Inflammatory macrophage treated with lipopolysaccharide for 4 hours (primary cell): Measurements from ENCODE around the gene CAMKV.
"Not testable (repeated sequence)": the region's sequence is repeated elsewhere in the genome, so short reads cannot be mapped to it uniquely, and the experiment has no call there.

Source experiments
- DNase-seq: peaks from one replicate; pipeline ENCODE4 v3.0.0-alpha.2; 2020

The CAMKV gene

DNA sequence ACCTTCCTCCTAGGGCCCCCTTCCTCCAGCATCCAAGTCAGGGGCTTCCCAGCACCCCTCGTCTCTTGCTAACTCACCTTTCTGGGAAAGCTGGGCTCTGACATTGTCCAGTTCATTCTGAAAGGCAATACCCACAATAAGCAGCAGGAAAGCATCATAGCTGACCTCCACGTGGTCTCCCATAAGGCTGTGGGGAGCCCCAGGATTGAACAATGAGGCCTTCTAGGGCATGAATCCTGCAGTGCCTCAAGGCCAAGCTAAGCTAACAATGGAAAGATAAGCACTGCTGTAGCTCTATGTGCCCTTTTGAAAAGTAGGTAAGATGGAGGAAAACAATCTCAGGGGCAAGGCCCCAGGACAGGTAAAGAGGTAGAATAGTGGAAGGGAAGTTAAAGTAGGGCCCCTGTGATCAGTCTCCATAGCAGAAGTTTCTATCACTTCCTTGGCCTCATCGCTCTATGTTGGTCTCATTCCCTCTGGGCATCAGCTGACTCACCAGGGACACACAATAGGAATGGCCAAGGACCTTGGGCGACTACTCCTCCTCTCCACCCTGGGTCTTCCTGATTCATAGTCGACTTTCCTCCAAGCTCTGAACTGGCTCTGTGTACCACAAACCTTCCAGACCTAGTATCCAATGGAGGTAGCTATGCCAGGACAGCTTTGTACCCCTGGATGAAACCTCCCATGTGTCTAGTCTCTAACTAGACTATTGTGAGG is 25.1 kb downstream of the CAMKV start:
- DNase-seq: no peak

GRCh38 chr3:49842843-49843517 is 26.7 kb downstream of the CAMKV start:
- DNase-seq: no peak

DNA sequence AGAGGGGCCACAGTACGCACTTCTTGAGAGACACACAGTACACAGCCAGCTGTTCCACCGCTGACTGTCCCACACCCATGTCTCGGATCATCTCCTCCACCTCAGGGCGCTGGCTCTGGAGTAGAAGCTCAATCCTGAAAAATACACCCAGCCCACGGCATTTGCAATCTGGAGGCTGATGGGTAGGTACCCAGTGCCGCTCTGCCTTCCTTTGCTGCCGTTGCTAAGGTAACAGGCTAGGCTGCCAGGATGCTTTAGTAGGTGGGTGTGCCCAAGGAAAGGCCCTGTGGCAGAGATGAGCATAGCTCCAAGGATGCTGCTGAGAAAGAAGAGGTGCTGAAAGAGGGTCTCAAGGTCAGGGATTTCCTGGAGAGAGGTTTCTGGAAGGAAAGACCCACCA is 27.9 kb downstream of the CAMKV start:
- DNase-seq: no peak

GRCh38 chr3:49841126-49841696 is 28.5 kb downstream of the CAMKV start:
- DNase-seq: no peak

DNA sequence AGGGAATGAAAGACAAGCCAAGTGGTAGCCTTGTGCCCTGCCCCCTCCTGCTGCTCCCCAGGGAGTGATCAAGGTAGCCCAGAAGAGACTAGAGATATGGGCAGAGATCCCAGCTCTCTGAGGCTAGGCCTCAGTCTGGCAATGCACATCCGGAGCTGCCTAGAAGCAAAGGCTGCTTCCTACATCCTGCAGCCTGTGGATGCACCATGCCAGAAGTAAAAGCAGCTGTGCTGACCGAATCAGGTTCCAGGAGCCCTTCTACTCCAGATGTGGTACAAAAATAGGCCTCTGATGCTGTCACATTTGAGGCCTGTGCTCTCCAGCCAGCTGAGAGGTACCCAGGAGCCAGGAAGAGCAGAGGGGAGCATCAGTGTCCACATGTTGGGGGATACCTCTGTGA is 29.3 kb downstream of the CAMKV start:
- DNase-seq: no peak

DNA sequence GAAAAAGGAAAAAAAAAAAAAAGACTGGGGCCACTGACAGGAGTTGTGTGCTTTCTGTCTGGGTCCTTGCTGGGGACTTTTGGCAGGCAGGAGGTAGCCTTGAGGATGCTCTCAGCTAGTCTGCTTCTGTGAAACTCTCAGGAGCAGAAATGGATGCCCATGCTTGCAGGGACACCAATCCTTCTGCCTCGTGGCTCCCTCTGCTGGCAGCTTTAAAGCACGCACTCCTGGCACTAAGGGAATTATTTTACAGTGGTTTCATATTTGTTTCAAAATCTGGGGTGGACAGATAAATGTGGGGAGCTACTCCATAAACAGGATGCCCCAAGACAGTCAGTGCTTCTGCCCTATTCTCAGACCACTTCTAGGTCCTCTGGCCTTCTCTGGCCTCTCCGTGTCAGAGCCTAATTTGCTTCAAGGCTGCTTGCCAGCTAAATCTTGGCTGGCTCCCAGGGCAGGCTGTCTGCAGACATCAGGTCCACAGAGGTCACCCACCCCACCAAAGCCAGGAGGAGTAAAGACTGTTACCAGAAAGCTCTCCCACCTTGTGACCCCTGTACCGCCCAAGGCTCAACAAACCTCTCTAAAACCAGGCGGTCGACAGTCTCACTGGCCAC is 30.4 kb downstream of the CAMKV start:
- DNase-seq: peak; percentile 79

DNA sequence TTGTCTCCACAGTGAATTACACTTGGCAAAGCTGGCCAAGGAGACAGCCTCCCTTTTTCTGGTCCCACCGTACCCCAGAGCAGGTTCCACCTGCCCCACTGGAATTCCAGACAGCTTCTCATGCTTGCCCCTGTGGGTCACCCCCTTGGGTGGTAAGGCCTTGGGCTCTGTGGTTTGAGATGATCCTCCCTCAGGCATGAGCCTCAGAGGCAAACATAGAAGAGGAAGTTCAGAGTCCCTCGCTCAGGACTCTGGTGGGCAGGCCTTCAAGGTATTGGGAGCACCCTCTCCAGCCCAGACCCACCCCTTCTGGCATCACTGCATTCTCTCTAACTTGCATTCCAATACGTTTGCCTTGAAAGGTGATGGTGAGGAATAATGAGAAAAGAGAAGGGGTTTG is 38.4 kb downstream of the CAMKV start:
- DNase-seq: no peak

DNA sequence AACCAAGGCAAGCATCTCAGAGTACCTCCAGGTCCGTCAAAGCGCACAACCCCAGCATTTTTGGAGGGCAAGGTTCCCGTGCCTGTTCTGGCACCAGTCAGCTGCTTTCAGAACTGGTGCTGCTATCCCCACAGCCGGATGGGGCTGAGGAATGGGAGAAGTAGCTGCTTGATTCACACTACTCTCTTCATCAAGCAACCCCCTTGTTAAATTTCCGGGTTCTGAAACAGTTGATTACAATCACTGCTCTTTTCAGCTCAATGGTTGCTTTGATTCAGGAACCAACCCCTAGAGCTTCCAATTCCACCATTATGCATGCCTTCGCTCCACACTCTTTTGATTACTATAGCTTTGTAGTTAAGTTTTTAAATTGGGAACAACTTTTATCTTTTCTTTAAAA is 43.7 kb downstream of the CAMKV start:
- DNase-seq: no peak

DNA sequence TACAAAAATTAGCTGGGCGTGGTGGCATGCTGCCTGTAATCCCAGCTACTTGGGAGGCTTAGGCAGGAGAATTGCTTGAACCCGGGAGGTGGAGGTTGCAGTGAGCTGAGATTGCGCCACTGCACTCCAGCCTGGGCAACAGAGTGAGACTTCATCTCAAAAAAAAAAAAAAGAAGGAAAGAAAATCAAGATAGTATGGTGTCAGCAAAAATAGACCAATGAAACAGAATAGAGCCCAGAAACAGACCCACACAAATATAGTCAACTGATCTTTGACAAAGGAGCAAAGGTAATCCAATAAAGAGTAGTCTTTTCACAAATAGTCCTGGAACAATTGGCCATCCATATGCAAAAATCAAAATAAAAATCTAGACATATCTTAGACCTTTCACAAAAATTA is 46.6 kb downstream of the CAMKV start:
- DNase-seq: not testable (repeated sequence)

- peak; percentile 90 for DNase-seq
Observed at GRCh38 chr3:49813497-49814174, 56.1 kb downstream of the CAMKV start, which contains the start of gene UBA7. Gene UBA7 (minus strand): TSS chr3:49813953. CDS start chr3:49813787, 166 bp downstream.

GRCh38 chr3:49812916-49813496 is 56.7 kb downstream of the CAMKV start:
- no peak for DNase-seq
